ENCODE data around the gene CAMK1G.

Gene CAMK1G

GRCh38 chr1:209643285-209644020, 59.9 kb downstream of the CAMK1G start:
- in situ Hi-C loops (cut with MboI; ENCODE audit: low sequenced_read_pairs, unreplicated experiment) = no loop called here
- TF ChIP-seq CTCF (IDR thresholded peaks at IDR 0.05; ENCODE audit: borderline replicate concordance, control extremely low read depth, extremely low read depth, insufficient read depth, missing control alignments) = no peak
- DNase-seq (ENCODE audit: low spot score) = no peak

- TF ChIP-seq CTCF (IDR thresholded peaks at IDR 0.05; ENCODE audit: borderline replicate concordance, control extremely low read depth, extremely low read depth, insufficient read depth, missing control alignments) = no peak
- DNase-seq (ENCODE audit: low spot score) = no peak
- in situ Hi-C loops (cut with MboI; ENCODE audit: low sequenced_read_pairs, unreplicated experiment) = no loop called here
These were observed 62.3 kb downstream of the CAMK1G start for GRCh38 chr1:209645574-209646452.

- TF ChIP-seq CTCF (IDR thresholded peaks at IDR 0.05; ENCODE audit: borderline replicate concordance, control extremely low read depth, extremely low read depth, insufficient read depth, missing control alignments) = no peak
- DNase-seq (ENCODE audit: low spot score) = no peak
- in situ Hi-C loops (cut with MboI; ENCODE audit: low sequenced_read_pairs, unreplicated experiment) = no loop called here
These were observed 63.0 kb downstream of the CAMK1G start for GRCh38 chr1:209646558-209646957.

GRCh38 chr1:209647156-209647555, 63.6 kb downstream of the CAMK1G start:
- in situ Hi-C loops (cut with MboI; ENCODE audit: low sequenced_read_pairs, unreplicated experiment) = no loop called here
- no peak for TF ChIP-seq CTCF (IDR thresholded peaks at IDR 0.05; ENCODE audit: borderline replicate concordance, control extremely low read depth, extremely low read depth, insufficient read depth, missing control alignments)
- no peak for DNase-seq (ENCODE audit: low spot score)

GRCh38 chr1:209648346-209648745, 64.8 kb downstream of the CAMK1G start:
- no peak for TF ChIP-seq CTCF (IDR thresholded peaks at IDR 0.05; ENCODE audit: borderline replicate concordance, control extremely low read depth, extremely low read depth, insufficient read depth, missing control alignments)
- no peak for DNase-seq (ENCODE audit: low spot score)
- in situ Hi-C loops (cut with MboI; ENCODE audit: low sequenced_read_pairs, unreplicated experiment) = no loop called here

- TF ChIP-seq CTCF (IDR thresholded peaks at IDR 0.05; ENCODE audit: borderline replicate concordance, control extremely low read depth, extremely low read depth, insufficient read depth, missing control alignments) = no peak
- DNase-seq (ENCODE audit: low spot score) = no peak
- in situ Hi-C loops (cut with MboI; ENCODE audit: low sequenced_read_pairs, unreplicated experiment) = no loop called here
These were observed 65.6 kb downstream of the CAMK1G start for GRCh38 chr1:209648931-209649776.

All from GM13976 (cell line).